T-helper 1 cell treated with Interleukin-12 subunit alpha and Interleukin-12 subunit beta and Interleukin-4 antibody, amounts not matched to agents 30 μg/mL and 1 μg/mL, for 36 hours (primary cell): Measurements from ENCODE around the gene CCDC80.

Experiments used
- H3K27ac Mint-ChIP-seq: one replicate; pipeline ENCODE4 v1.8.0; 2021; ENCODE audit warnings: mild to moderate bottlenecking, mixed read lengths
- H3K27me3 Mint-ChIP-seq: one replicate; pipeline ENCODE4 v1.8.0; 2021; ENCODE audit warnings: low read depth, mixed read lengths
- H3K36me3 Mint-ChIP-seq: one replicate; pipeline ENCODE4 v1.8.0; 2021; ENCODE audit warnings: low read depth, mixed read lengths
- H3K4me1 Mint-ChIP-seq: one replicate; pipeline ENCODE4 v1.8.0; 2021; ENCODE audit warnings: low read depth, mixed read lengths
- H3K4me3 Mint-ChIP-seq: one replicate; pipeline ENCODE4 v1.8.0; 2021; ENCODE audit warnings: mild to moderate bottlenecking, moderate library complexity, mixed read lengths
- H3K9me3 Mint-ChIP-seq: one replicate; pipeline ENCODE4 v1.8.0; 2021; ENCODE audit warnings: mixed read lengths

CCDC80 gene

DNA sequence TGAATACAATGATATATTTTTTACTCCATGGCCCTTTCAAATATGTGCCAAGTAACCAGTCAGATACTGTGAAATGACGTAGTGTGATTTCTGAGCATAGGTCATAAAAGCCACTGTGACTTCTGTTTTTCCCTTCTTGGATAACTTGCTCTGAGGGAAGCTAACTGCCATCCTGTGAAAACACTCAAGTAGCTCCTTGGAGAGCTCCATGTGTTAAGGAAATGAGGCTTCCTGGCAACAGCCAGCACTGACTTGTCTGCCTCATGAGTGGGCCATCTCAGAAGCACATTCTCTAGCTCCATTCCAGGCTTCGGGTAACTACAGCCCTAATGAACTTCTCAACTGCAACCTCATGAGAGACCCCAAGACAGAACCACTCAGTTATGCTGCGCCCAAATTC, 9.5 kb upstream of the CCDC80 start:
- peaks cover 6% of the 10 kb centered on the region for H3K36me3 Mint-ChIP-seq
- H3K27me3 Mint-ChIP-seq, result peaks cover 4% of the 10 kb centered on the region
- no peak overlapping the region for H3K4me3 Mint-ChIP-seq
- H3K27ac Mint-ChIP-seq, result no peak overlapping the region
- H3K4me1 Mint-ChIP-seq, result peaks cover 20% of the 10 kb centered on the region
- H3K9me3 Mint-ChIP-seq, result peaks cover 6% of the 10 kb centered on the region

GRCh38 chr3:112649478-112649735, 8.5 kb upstream of the CCDC80 start:
- Mint-ChIP-seq H3K4me1 (peaks cover 20% of the 10 kb centered on the region), H3K36me3 (peaks cover 6% of the 10 kb centered on the region), H3K9me3 (peaks cover 6% of the 10 kb centered on the region), H3K27me3 (peaks cover 4% of the 10 kb centered on the region), H3K4me3 (peak overlapping the region; percentile 6), H3K27ac (no peak overlapping the region)

GRCh38 chr3:112647122-112647521, 6.2 kb upstream of the CCDC80 start:
- no peak overlapping the region for H3K4me3 Mint-ChIP-seq
- no peak overlapping the region for H3K27ac Mint-ChIP-seq
- peaks cover 35% of the 10 kb centered on the region for H3K4me1 Mint-ChIP-seq
- peaks cover 6% of the 10 kb centered on the region for H3K9me3 Mint-ChIP-seq
- H3K27me3 Mint-ChIP-seq, result no peaks in the 10 kb centered on the region
- H3K36me3 Mint-ChIP-seq, result peaks cover 6% of the 10 kb centered on the region

DNA sequence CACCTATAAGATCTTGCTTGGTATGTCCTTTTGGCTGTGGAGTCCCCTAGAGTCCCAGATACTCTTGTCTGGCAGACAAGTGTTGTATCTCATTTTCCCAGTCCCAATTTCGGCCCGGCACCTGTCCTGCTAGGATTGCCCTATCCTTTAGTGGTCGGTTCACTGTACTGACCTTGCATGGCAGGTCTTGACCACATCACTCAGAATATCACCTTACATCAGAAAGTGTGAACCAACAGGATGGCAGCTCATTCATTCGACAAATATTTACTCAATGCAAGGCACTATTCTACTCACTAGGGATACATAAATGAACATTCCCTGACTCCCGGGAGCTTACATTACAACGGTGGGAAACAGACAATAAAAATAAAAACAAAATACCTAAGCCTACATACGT, 5.7 kb upstream of the CCDC80 start:
- Mint-ChIP-seq H3K27me3 (no peaks in the 10 kb centered on the region), H3K4me3 (no peak overlapping the region), H3K27ac (no peak overlapping the region), H3K36me3 (peaks cover 6% of the 10 kb centered on the region), H3K4me1 (peaks cover 35% of the 10 kb centered on the region), H3K9me3 (peaks cover 6% of the 10 kb centered on the region)

DNA sequence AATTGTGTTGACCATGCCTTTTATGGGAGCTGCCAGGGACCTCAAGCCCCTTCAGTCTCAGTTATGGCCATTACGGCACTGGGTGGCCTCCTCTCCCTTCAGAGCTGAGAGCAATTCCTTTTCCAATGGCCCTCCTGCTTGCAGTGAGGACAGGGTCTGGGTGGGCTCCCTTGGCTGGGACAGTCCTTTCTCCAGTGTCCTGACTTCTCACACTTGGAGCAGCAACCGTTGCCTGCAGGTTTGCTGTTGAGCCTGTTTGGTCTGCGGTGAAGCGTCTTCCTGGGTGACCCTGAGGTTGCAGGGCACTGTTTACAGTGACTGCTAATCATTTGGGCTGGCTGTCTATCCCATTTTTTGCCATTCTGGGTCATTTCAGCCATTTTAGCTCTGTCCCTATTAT, 3.5 kb upstream of the CCDC80 start:
- H3K27ac Mint-ChIP-seq, result no peak overlapping the region
- no peaks in the 10 kb centered on the region for H3K27me3 Mint-ChIP-seq
- peaks cover 2% of the 10 kb centered on the region for H3K36me3 Mint-ChIP-seq
- no peak overlapping the region for H3K4me3 Mint-ChIP-seq
- peaks cover 27% of the 10 kb centered on the region for H3K4me1 Mint-ChIP-seq
- peaks cover 6% of the 10 kb centered on the region for H3K9me3 Mint-ChIP-seq

DNA sequence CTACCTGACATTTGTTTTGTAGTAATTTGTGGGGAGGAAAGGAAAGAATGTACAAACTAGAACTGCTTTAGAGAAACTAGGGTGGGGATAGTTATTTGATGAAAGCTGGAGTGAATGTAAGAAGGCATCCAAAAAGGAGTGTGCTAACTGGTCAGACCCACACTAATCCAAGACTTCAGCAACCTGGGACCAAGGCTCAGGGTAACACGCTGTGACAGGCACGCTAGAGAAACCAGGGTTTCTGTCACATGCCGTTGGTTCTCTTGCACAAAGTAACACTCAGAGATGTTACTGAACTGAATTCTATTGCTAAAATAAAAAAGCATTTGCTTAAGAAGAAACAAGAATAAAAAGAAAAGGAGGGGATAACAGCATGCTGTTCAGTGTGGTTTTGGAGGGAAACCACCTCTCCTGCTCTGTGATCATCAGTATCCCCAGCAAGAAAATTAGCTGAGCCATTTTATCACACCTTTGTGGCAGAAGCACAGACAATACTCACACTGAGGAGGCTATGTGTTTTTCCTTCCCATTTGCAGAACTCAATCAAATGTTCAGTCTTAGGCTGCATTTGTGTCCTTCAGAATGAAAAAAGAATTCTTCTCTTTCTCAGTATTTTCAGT, 2.8 kb upstream of the CCDC80 start:
- Mint-ChIP-seq H3K4me1 (peaks cover 20% of the 10 kb centered on the region), H3K4me3 (peak overlapping the region; percentile 29), H3K9me3 (peaks cover 4% of the 10 kb centered on the region), H3K36me3 (peaks cover 1% of the 10 kb centered on the region), H3K27ac (peak overlapping the region; percentile 72), H3K27me3 (no peaks in the 10 kb centered on the region)

GRCh38 chr3:112642912-112643506, 2.1 kb upstream of the CCDC80 start:
- H3K36me3 Mint-ChIP-seq, result no peaks in the 10 kb centered on the region
- H3K27me3 Mint-ChIP-seq, result no peaks in the 10 kb centered on the region
- H3K4me1 Mint-ChIP-seq, result peaks cover 17% of the 10 kb centered on the region
- H3K4me3 Mint-ChIP-seq, result peak overlapping the region; percentile 72
- H3K27ac Mint-ChIP-seq, result peak overlapping the region; percentile 70
- peaks cover under 1% of the 10 kb centered on the region for H3K9me3 Mint-ChIP-seq

- H3K27ac Mint-ChIP-seq, result no peak overlapping the region
- no peaks in the 10 kb centered on the region for H3K36me3 Mint-ChIP-seq
- H3K27me3 Mint-ChIP-seq, result no peaks in the 10 kb centered on the region
- H3K9me3 Mint-ChIP-seq, result no peaks in the 10 kb centered on the region
- H3K4me1 Mint-ChIP-seq, result peaks cover 21% of the 10 kb centered on the region
- H3K4me3 Mint-ChIP-seq, result no peak overlapping the region
Observed at GRCh38 chr3:112640276-112640929, 540 bp downstream of the CCDC80 start.

DNA sequence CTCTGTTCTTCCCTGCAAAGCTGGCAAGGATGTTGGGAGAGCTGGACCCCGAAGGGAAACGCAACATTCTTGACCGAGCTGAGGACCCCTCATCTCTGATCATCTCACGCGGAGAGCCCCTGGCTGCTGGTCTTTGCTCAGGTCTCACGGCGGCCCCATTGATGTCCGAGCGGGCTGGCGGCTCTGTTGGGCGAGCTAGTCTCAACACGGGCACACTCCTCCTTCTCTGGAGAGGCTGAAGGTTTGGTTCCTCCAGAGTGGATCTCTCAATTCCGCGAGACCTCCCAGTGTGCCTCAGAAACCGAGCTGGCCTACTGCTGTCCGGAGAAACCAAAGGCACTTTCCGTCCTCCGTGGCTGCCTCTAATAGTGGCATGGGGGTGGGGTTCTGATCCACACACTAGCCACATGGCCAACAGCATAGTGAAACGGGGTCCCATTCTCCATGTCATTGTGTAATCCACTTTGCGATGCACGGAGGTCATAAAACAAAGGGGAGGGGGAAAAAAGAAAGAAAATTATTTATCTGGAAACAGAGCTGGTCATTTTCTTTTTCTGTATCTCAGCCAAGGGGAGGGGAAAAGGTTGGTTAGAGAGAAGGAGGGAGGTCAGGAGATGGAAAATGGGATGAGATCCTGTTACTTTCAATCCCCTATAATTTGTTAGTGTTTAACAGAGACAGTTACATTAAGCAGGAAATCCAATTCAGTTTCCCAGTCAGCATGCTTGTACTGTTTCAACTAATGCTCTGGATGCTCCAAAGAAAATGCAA, 1.3 kb downstream of the CCDC80 start:
- Mint-ChIP-seq H3K27ac (no peak overlapping the region), H3K9me3 (no peaks in the 10 kb centered on the region), H3K27me3 (no peaks in the 10 kb centered on the region), H3K4me1 (peaks cover 27% of the 10 kb centered on the region), H3K4me3 (no peak overlapping the region), H3K36me3 (no peaks in the 10 kb centered on the region)

GRCh38 chr3:112638327-112639020, 2.5 kb downstream of the CCDC80 start:
- Mint-ChIP-seq H3K27ac (peak overlapping the region; percentile 10), H3K27me3 (no peaks in the 10 kb centered on the region), H3K36me3 (no peaks in the 10 kb centered on the region), H3K9me3 (no peaks in the 10 kb centered on the region), H3K4me1 (peaks cover 24% of the 10 kb centered on the region), H3K4me3 (no peak overlapping the region)

- Mint-ChIP-seq H3K27ac (no peak overlapping the region), H3K36me3 (no peaks in the 10 kb centered on the region), H3K27me3 (no peaks in the 10 kb centered on the region), H3K4me1 (peaks cover 20% of the 10 kb centered on the region), H3K4me3 (no peak overlapping the region), H3K9me3 (no peaks in the 10 kb centered on the region)
Observed at GRCh38 chr3:112637700-112638099, 3.2 kb downstream of the CCDC80 start.

GRCh38 chr3:112635674-112636073, 5.3 kb downstream of the CCDC80 start:
- peaks cover 18% of the 10 kb centered on the region for H3K4me1 Mint-ChIP-seq
- no peak overlapping the region for H3K4me3 Mint-ChIP-seq
- H3K27ac Mint-ChIP-seq, result peak overlapping the region; percentile 64
- no peaks in the 10 kb centered on the region for H3K36me3 Mint-ChIP-seq
- no peaks in the 10 kb centered on the region for H3K9me3 Mint-ChIP-seq
- H3K27me3 Mint-ChIP-seq, result no peaks in the 10 kb centered on the region

GRCh38 chr3:112634786-112635541, 6.0 kb downstream of the CCDC80 start:
- Mint-ChIP-seq H3K4me3 (no peak overlapping the region), H3K9me3 (no peaks in the 10 kb centered on the region), H3K4me1 (peaks cover 18% of the 10 kb centered on the region), H3K27me3 (no peaks in the 10 kb centered on the region), H3K36me3 (no peaks in the 10 kb centered on the region), H3K27ac (peak overlapping the region; percentile 64)

- no peaks in the 10 kb centered on the region for H3K9me3 Mint-ChIP-seq
- H3K4me1 Mint-ChIP-seq, result peaks cover 25% of the 10 kb centered on the region
- no peaks in the 10 kb centered on the region for H3K27me3 Mint-ChIP-seq
- H3K36me3 Mint-ChIP-seq, result no peaks in the 10 kb centered on the region
- no peak overlapping the region for H3K27ac Mint-ChIP-seq
- no peak overlapping the region for H3K4me3 Mint-ChIP-seq
Observed at GRCh38 chr3:112633757-112634156, 7.2 kb downstream of the CCDC80 start.
